ENCODE data around the gene SRA1.

DNA sequence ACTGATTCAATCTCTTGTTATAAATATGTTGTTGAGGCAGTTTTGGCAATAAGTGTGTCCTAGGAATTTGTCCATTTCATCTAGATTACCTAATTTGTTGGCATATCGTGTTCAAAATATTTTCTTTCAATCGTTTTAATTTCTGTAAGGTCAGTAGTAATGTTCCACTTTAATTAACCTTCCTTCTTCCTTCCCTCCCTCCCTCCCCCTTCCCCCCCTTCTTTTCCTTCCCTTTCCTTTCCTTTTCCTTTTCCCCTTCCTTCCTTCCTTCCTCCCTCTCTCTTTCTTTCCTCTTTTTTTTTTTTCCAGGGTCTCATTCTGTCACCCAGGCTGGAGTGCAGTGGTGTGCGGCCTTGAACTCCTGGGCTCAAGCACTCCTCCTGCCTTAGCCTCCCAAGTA lies 48.6 kb upstream of the SRA1 start:
- TF ChIP-seq POLR2AphosphoS5 (IDR thresholded peaks at IDR 0.05), result no peak
- no peak for TF ChIP-seq POLR2A (IDR thresholded peaks at IDR 0.05)
- TF ChIP-seq, protein P1, sequence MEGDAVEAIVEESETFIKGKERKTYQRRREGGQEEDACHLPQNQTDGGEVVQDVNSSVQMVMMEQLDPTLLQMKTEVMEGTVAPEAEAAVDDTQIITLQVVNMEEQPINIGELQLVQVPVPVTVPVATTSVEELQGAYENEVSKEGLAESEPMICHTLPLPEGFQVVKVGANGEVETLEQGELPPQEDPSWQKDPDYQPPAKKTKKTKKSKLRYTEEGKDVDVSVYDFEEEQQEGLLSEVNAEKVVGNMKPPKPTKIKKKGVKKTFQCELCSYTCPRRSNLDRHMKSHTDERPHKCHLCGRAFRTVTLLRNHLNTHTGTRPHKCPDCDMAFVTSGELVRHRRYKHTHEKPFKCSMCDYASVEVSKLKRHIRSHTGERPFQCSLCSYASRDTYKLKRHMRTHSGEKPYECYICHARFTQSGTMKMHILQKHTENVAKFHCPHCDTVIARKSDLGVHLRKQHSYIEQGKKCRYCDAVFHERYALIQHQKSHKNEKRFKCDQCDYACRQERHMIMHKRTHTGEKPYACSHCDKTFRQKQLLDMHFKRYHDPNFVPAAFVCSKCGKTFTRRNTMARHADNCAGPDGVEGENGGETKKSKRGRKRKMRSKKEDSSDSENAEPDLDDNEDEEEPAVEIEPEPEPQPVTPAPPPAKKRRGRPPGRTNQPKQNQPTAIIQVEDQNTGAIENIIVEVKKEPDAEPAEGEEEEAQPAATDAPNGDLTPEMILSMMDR (IDR thresholded peaks at IDR 0.05), result no peak

Measured in transverse colon (tissue), 4 donors.